PC-3 (cell line): Measurements from ENCODE around the gene SP7.

ENCODE experiments used
- CTCF ChIP-seq: fragments of 300-600 bp; sonication (generic); conservative IDR thresholded peaks from 2 replicates; pipeline ENCODE4 v1.5.1; 2017; ENCODE audit warnings: antibody characterized with exemption, low read depth, mild to moderate bottlenecking, low read length
- EZH2phosphoT487 ChIP-seq: fragments of 300-600 bp; sonication (generic); IDR thresholded peaks from 2 replicates; pipeline ENCODE4 v1.6.1; 2018; ENCODE audit warnings: mild to moderate bottlenecking, antibody characterized with exemption, low read length, borderline replicate concordance

GRCh38 chr12:53365245-53365904, 29.2 kb upstream of the SP7 start:
- TF ChIP-seq CTCF (no peak), EZH2phosphoT487 (no peak)
